GM12801 (cell line): ENCODE measurements around the gene DCUN1D4.

ENCODE experiments used
- TF ChIP-seq, protein P1 (sequence below): IDR thresholded peaks from one replicate; pipeline ENCODE4 v1.5.1; 2011; ENCODE audit warnings: control low read depth; ENCODE audit not compliant: insufficient read length; ENCODE audit errors: extremely low read depth

DCUN1D4 gene

DNA sequence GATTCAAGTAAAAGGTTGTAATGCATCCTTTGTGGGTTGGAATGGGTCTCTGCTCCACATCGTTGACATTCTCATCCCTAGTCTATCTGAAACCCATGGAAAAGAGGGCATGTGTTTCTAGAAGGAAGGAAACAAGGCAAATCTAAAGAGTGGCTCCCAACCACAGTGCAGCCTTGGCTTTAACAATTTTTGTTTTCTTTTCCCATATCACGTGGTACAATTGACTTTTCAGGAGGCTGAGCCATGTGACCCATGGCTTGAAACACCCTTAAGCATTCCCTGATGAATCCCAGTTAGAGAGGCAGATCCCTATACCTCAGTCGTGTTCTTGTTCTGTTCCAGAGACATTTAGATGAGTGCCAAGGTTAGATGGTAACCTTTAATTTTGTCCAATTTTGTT lies 12.8 kb downstream of the DCUN1D4 start:
- TF ChIP-seq, protein P1, sequence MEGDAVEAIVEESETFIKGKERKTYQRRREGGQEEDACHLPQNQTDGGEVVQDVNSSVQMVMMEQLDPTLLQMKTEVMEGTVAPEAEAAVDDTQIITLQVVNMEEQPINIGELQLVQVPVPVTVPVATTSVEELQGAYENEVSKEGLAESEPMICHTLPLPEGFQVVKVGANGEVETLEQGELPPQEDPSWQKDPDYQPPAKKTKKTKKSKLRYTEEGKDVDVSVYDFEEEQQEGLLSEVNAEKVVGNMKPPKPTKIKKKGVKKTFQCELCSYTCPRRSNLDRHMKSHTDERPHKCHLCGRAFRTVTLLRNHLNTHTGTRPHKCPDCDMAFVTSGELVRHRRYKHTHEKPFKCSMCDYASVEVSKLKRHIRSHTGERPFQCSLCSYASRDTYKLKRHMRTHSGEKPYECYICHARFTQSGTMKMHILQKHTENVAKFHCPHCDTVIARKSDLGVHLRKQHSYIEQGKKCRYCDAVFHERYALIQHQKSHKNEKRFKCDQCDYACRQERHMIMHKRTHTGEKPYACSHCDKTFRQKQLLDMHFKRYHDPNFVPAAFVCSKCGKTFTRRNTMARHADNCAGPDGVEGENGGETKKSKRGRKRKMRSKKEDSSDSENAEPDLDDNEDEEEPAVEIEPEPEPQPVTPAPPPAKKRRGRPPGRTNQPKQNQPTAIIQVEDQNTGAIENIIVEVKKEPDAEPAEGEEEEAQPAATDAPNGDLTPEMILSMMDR: no peak

DNA sequence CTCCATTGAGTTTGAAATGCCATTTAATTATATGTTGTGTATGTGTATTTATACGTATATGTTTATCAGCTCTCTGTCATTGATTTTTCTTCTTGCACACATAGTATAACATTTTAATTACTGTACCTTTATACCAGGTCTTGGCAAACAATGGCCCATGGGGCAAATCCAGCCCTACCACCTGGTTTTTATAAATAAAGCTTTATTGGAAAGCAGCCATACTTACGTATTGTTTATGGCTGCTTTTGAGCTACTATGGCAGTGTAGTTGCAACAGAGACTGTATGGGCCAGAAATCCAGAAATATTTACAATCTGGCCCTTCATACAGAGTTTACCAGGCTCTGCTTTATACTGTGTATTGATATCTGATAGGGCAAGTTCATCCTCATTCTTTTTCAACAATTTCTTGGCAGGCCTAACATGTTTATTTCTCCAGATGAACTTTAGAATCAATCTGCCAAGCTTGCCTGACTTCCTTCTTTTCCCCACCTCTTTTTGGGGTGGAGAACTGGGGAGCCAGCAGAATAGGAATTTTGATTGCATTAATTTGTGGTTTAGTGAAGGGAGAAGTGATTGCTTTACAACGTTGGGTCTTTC lies 15.8 kb downstream of the DCUN1D4 start:
- TF ChIP-seq, protein P1: no peak

DNA sequence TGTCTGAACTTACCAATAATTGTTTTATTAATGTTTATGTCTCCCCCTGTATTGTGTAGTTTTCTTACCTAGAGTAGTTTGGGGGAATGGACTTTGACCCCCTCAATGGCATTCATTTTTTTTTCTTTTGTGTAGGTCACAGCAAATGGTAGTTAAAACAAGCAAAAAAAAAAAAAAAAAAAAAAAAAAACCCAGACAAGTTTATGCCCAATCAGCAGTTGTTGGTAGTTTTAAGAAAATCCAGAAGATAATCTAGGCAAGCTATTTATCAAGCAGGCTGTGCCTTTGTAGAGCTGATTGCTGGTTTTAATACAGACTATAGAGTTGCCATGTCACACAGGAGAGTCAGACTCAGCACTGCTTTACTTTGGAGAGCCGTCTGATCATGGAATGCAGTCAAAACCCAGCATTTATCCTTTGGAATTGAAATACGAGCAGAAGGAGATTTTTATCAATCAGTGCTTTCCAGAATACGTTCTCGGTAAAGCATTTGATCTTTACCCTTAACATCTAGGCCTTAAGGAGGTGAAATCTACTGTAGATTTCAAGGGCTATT lies 16.6 kb downstream of the DCUN1D4 start:
- TF ChIP-seq, protein P1: no peak

DNA sequence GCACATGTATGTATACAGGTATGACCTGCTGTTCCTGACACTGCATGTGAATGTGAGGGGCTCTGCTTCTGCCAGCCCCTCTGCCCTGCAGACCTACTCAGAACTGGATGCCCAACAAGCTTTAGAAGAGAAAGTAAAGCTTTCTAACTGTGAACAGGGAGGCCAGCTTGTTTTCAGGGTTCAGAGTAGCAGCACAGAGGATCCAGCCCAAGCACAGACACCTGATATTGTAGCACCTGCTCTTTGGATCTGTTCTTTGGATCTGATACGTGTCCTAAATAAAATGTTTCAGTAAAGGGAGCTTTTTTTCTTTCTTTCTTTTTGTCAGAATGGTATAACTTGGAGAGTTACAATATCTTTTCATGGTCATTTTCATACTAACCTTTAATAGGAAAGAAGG lies 19.2 kb downstream of the DCUN1D4 start:
- TF ChIP-seq, protein P1: no peak

DNA sequence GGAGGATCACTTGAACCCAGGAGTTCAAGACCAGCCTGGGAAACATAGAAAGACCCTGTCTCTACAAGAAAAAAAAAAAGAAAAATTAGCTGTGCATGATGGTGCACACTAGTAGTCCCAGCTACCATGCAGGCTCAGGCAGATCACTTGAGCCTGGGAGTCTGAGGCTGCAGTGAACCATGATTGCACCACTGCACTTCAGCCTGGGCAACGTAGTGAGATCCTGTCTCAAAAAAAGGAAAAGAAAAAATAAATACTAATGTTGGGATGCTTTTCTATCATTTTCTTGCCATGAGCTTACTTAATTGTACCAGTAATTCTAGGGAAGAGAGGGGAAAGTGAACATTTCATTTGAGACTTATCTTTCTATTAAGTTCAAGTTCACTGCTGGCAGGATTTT lies 19.8 kb downstream of the DCUN1D4 start:
- TF ChIP-seq, protein P1: no peak

DNA sequence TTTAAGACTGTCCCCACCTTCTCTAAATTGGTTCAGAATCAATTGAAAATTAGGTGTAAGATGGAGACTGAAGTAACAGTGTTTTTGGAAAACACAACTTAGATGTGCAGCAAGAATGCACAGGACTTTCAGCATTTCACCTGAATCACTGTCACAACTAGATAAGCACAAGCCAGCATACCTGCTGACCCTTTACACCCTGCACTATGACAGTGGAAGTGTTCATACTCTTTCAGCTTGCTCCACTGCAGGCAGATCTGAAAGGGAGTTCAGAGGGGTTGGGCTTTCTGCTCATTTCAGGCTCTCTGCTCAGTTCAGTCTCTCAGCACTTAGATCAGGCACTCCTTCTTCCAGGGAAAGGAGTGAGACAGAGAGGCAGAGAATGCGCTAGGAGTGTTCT lies 22.8 kb downstream of the DCUN1D4 start:
- TF ChIP-seq, protein P1: no peak

DNA sequence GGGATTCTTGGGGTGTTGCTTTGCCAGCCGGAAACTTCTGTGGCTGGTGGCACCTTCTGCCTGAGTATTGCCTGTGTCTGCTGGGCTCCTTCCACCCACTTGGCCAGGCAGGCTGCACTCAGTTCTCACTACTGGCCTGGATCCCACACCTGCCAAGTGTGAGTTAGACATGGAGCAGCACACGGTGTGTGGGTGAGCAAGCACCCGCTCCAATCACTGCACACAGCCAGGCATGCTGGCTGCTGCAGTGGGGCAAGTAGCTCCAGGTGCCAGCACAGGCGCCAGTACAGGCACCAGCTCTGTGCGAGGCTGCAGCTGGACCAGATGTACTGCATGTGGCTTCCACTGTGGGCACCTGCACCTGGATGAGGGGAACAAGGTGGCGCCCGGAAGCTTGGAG lies 23.9 kb downstream of the DCUN1D4 start:
- TF ChIP-seq, protein P1: no peak
